A673 (cell line): Measurements from ENCODE around the gene HTR6.

ENCODE experiments used
- CTCF ChIP-seq: fragments of 300-800, 200-600 bp; sonication (generic); conservative IDR thresholded peaks from 2 replicates; pipeline ENCODE4 v1.5.1; 2017; ENCODE audit warnings: low read depth, mild to moderate bottlenecking, antibody characterized with exemption, low read length, moderate library complexity, mixed read lengths
- EZH2 ChIP-seq: fragments of 200-600 bp; sonication (generic); IDR thresholded peaks from 2 replicates; pipeline ENCODE4 v1.6.1; 2017; ENCODE audit warnings: borderline replicate concordance, low read depth, mild to moderate bottlenecking, mixed read lengths, antibody characterized with exemption, low read length; ENCODE audit not compliant: poor library complexity, severe bottlenecking

DNA sequence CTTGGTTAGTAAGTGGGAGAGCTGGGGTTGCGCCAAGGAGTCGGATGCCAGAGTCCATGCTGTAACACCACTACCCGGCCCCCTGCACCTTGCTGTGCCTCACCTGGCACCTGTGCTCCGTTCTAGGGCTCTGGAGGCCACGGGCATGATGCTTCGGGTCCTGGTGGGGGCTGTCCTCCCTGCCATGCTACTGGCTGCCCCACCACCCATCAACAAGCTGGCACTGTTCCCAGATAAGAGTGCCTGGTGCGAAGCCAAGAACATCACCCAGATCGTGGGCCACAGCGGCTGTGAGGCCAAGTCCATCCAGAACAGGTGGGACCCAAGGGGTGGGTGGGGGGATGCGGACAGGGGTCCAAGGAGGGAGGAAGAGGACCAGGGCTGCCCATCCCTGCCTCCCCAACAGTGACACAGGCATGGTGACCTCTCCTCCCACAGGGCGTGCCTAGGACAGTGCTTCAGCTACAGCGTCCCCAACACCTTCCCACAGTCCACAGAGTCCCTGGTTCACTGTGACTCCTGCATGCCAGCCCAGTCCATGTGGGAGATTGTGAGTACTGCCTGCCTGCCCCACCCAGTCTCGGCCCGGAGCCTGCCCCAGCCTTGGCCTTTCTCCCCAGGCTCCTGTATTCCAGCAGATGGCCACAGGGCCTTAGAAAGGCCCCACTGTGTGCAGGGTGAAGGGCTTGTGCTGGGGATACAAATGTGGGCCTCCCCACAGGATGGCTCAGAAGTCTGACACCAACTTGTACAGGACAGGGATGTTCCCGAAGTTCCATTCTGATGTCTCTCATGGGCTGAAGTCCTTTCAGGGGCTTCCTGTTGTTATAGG lies 9.6 kb upstream of the HTR6 start:
- no peak for TF ChIP-seq CTCF
- TF ChIP-seq EZH2 = no peak
